ENCODE measurements around the gene MANSC4. TPM values are rescaled to one million over a fixed set of nuclear protein-coding genes. Genes with fewer than 3 reads are reported as not detected.

The MANSC4 gene
- total and polyA plus RNA-seq, 8 donors, result 0.15 to 0.58 (median 0.37) TPM; not detected in 2

DNA sequence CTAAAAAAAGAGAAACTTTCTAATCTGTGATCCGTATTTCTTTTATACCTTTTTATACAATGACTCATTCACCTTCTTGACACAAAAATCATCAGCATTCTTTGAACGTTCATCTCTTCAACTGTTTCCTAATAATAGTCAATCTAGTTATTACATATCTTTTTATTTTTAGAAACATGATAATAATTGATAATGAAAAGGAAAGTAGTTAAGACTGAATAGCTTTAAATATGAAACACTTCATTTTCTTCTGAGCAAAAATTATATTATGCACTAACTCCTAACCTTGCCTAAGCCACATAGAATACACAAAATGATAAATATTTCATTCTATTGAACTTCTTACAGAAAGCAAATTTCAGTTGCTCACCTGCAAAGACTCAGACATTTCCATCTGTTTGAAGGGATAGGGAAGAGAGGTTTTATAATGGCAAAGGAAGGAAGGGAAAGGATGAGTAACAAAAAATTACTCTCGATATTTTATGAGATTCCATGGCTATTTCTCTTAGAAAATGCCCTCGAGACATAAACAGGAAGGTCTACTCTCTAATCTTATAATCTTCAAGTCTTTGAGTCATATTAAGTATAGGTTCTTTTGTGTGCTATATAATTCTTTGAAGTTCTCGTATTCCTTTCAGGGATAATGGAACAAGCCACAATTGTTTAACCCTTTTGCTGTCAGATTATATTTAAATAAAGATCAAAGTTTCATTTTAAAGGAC, 7.5 kb downstream of the MANSC4 start:
- H3K4me3 ChIP-seq, result no peak overlapping the region
- ATAC-seq, result no peak

DNA sequence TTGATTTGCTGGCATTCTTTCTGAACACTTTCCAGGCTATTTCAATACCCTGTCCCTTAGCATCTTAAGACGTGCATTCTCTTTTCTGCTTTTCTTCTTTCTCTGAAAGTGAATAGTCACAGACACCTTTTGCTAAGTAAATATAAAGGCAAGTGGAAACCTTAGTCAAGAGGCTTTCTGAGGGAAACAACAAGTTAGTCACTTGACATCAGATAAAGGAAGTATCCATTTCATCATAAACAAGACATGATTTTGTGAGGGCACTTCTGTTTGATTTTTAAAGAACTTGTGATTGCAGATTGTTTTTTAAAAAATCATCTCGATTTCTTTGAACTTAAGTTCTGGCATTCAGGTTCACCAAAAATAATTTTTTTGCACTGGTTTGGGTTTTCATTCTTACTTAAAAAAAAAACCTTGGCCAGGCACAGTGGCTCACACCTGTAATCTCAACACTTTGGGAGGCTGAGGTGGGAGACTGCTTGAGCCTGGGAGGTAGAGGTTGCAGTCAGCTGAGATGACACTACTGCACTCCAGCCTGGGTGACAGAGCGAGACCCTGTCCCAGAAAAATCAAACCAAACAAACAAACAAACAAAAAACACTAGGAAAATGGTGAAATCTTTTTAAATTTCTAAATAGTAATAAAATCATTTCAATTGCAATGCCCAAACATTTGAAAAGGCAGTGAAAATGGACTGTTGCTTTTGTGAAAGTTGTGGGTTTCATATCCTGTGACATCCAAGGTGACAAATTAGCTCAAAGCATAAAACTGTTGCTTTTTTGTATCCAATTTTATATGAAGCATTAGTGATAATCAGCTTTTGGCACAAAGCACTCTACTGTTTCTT, 8.3 kb downstream of the MANSC4 start:
- DNase-seq (no peak), ATAC-seq (no peak)
- H3K9me3 ChIP-seq, result no peaks in the 10 kb centered on the region
- H3K36me3 ChIP-seq, result no peaks in the 10 kb centered on the region
- no peak overlapping the region for H3K4me3 ChIP-seq
- TF ChIP-seq CTCF (IDR thresholded peaks at IDR 0.05), result no peak
- H3K4me1 ChIP-seq, result no peaks in the 10 kb centered on the region
- no peaks in the 10 kb centered on the region for H3K27me3 ChIP-seq
- intact Hi-C loops (cut with DNase I), result no loop called here
- no peak overlapping the region for H3K27ac ChIP-seq

More for the DNA sequence above, 7.5 kb downstream of the MANSC4 start:
- no peak for TF ChIP-seq CTCF (IDR thresholded peaks at IDR 0.05)
- no peaks in the 10 kb centered on the region for H3K9me3 ChIP-seq
- no peak overlapping the region for H3K27ac ChIP-seq
- no peak for DNase-seq
- H3K36me3 ChIP-seq, result no peaks in the 10 kb centered on the region
- no peaks in the 10 kb centered on the region for H3K4me1 ChIP-seq
- intact Hi-C loops (cut with DNase I), result no loop called here
- H3K27me3 ChIP-seq, result no peaks in the 10 kb centered on the region

DNA sequence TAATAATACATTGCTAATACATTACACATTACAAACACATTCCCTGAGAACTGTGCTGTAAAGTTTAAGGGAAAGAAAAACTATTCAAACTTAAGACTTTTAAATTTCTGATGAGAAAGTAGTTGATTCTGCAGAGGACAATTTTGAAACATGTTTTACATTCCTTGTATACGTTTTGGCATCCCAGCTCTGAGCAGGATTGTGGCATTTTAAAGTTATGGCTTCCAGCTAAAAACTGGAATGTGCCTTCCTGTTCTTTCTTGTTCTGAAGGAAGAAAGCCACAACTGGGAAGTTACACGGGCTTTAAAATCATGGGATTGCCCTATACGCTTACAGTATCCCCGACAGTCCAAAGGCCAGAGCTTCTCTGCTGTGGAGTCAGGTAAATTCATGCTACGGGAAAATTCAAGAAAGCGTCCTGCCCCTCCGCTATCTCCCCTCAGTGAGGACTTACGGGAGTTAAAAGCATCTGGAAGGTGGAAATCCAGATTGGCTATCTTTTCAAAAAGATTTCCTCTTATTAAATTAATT, 10.8 kb downstream of the MANSC4 start:
- intact Hi-C loops (cut with DNase I), result no loop called here
- Histone ChIP-seq H3K4me3 (no peak overlapping the region), H3K9me3 (no peaks in the 10 kb centered on the region), H3K27me3 (no peaks in the 10 kb centered on the region), H3K4me1 (no peaks in the 10 kb centered on the region), H3K27ac (no peak overlapping the region), H3K36me3 (no peaks in the 10 kb centered on the region)
- DNase-seq, result no peak
- ATAC-seq, result no peak
- TF ChIP-seq CTCF (IDR thresholded peaks at IDR 0.05), result no peak

DNA sequence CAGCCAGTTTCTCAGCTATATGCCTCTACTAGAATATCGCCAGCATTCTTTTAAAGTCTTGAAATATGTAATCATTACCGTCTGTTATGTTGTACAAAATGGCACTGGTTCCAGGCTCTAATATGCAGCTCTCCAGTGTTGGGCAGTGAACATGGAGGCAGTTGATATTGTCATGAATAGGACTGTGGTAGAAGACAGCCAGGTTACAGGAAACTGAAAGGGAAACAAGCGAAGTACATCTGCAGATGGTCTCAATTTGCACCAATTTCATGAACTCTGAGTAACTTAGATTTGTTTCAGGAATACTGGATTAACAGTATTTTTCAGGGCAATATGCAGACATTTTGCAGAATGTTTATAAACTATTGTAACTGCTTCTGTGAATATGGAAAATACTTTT, 13.4 kb downstream of the MANSC4 start:
- DNase-seq (no peak), ATAC-seq (no peak)
- no peaks in the 10 kb centered on the region for H3K36me3 ChIP-seq
- no peak overlapping the region for H3K27ac ChIP-seq
- no peaks in the 10 kb centered on the region for H3K4me1 ChIP-seq
- intact Hi-C loops (cut with DNase I), result no loop called here
- no peaks in the 10 kb centered on the region for H3K9me3 ChIP-seq
- no peak overlapping the region for H3K4me3 ChIP-seq
- TF ChIP-seq CTCF (IDR thresholded peaks at IDR 0.05), result no peak
- H3K27me3 ChIP-seq, result no peaks in the 10 kb centered on the region

DNA sequence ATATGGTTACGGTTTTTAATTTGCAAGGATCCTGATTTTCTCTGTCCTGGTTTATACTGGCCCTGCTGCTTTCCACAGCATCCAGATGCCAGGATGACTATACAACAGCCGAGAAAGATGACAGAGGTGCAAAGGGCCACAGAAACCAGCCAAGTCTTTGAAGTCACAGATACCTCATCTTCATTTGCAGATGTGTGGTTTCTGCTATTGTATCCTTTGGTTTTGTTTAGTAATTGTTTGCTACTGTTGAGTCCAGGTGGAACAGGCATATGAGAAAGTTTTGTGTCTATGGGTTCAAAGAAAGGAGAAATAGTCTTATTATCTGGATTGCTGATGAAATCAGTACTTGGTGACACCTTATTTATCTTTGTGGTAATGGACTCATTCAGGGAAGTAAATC, 17.3 kb downstream of the MANSC4 start:
- DNase-seq (no peak), ATAC-seq (no peak)
- Histone ChIP-seq H3K36me3 (no peaks in the 10 kb centered on the region), H3K27me3 (no peaks in the 10 kb centered on the region), H3K9me3 (no peaks in the 10 kb centered on the region), H3K27ac (no peak overlapping the region), H3K4me1 (no peaks in the 10 kb centered on the region), H3K4me3 (no peak overlapping the region)
- intact Hi-C loops (cut with DNase I), result no loop called here
- TF ChIP-seq CTCF (IDR thresholded peaks at IDR 0.05), result no peak

All from left lung (tissue), 10 donors.